C4-2B (cell line): ENCODE results near the gene MCOLN2.

Experiments used
- H3K27ac ChIP-seq: fragments of 450-650 bp; 2 replicates; pipeline ENCODE4 v1.5.1; 2017
- CTCF ChIP-seq: fragments of 450-650 bp; conservative IDR thresholded peaks from 2 replicates; pipeline ENCODE4 v1.5.1; 2017; ENCODE audit warnings: mild to moderate bottlenecking
- ZFX ChIP-seq: fragments of 450-650 bp; IDR thresholded peaks from 2 replicates; pipeline ENCODE4 v1.6.1; 2017

The MCOLN2 gene

GRCh38 chr1:84975035-84975434, 21.9 kb downstream of the MCOLN2 start:
- no peak overlapping the region for H3K27ac ChIP-seq
- TF ChIP-seq ZFX, result no peak
- no peak for TF ChIP-seq CTCF

- H3K27ac ChIP-seq, result no peak overlapping the region
- TF ChIP-seq ZFX (no peak), CTCF (no peak; the same call in 1 of the 2 replicates)
These were observed 23.2 kb downstream of the MCOLN2 start for GRCh38 chr1:84973498-84974334.

- no peak overlapping the region for H3K27ac ChIP-seq
- TF ChIP-seq CTCF, result no peak
These were observed 24.4 kb downstream of the MCOLN2 start for GRCh38 chr1:84972377-84972987.

- H3K27ac ChIP-seq, result no peak overlapping the region
- TF ChIP-seq ZFX (no peak), CTCF (no peak)
These were observed 25.0 kb downstream of the MCOLN2 start for GRCh38 chr1:84971957-84972356.

- no peak for TF ChIP-seq CTCF
- H3K27ac ChIP-seq, result no peak overlapping the region
These were observed 27.2 kb downstream of the MCOLN2 start for GRCh38 chr1:84969489-84970250.

- no peak overlapping the region for H3K27ac ChIP-seq
- TF ChIP-seq CTCF (no peak), ZFX (no peak)
These were observed 28.0 kb downstream of the MCOLN2 start for GRCh38 chr1:84968865-84969264.

GRCh38 chr1:84968101-84968500, 28.8 kb downstream of the MCOLN2 start:
- H3K27ac ChIP-seq, result no peak overlapping the region
- TF ChIP-seq CTCF (no peak), ZFX (no peak)
